HL-60 (cell line): ENCODE measurements around the gene TBC1D22A.

Source experiments
- CTCF ChIP-seq: IDR thresholded peaks from one replicate; pipeline ENCODE4 v1.5.1; 2011; ENCODE audit warnings: low read length, control low read depth, inconsistent platforms; ENCODE audit not compliant: insufficient read depth
- GABPA ChIP-seq: IDR thresholded peaks from 2 replicates; pipeline ENCODE4 v1.6.1; 2012; ENCODE audit warnings: low read depth
- POLR2AphosphoS5 ChIP-seq: IDR thresholded peaks from 2 replicates; pipeline ENCODE4 v1.6.1; 2012; ENCODE audit warnings: low read depth
- REST ChIP-seq: IDR thresholded peaks from 2 replicates; pipeline ENCODE4 v1.6.1; 2012; ENCODE audit warnings: low read depth; ENCODE audit not compliant: insufficient replicate concordance

- TF ChIP-seq CTCF = no peak
- TF ChIP-seq POLR2AphosphoS5 = no peak
- no peak for TF ChIP-seq REST
- TF ChIP-seq GABPA = no peak
These were observed 248.8 kb downstream of the TBC1D22A start for GRCh38 chr22:47011131-47011858.
